HG02610 (cell line): Measurements from ENCODE around the gene HIVEP3.

Experiments
- ATAC-seq: cut with Tn5 transposase; IDR thresholded peaks from one replicate; pipeline ENCODE4 v1.9.1; 2021; ENCODE audit warnings: mild to moderate bottlenecking, moderate library complexity; ENCODE audit not compliant: unreplicated experiment

Gene HIVEP3

DNA sequence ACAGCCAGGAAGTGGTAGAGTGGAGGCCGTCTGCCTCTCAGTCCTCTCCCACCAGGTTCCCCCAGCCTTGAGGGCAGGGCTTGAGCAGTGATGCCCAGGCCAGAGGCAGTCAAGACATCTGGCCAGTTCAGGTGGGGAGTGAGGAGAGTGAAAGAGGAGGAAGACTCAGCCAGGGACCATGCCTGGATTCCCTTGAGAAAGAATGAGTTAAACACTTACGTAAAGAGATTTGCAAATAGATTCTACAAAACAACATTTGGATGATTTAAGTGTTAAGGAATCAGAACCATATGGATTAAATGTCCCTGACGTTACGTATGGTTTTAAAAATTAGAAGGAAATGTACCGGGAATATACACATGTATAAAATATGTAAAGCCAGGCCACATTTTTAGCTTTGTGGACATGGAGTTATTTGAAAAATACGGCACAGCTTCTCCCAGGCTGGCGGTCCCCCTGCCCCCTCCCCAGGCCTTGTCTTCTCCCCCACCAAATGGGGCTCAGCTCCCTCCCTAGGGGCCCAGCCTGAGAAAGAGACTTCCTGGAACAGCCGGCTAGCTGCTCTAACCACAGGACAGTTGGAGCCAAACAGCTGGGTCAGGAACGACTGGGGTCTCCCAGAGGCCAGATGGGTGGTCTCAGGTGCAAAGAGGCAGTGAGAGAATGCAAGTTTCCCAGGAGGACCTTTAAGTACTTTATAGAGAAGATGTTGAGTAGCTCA is 245.9 kb downstream of the HIVEP3 start:
- no peak for ATAC-seq

DNA sequence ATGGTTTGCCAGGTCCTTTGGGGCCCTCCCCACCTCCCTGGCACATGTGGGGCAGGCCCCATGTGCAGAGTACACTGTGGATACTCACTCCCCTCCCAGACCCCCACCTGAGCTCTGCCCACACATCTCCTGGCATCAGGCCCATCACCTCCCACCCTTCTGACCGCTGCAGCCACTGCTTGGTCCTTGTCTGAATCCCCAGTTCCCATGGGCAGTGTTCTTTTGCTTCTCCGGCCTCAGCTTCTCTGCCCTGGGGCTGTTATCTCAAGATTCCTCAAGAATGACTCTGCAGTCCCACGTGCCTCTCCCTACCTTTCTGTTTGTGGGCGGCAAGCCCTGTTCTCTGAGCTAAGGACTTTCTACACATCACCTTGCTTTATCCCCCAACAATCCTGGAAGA is 246.5 kb downstream of the HIVEP3 start:
- ATAC-seq, result no peak

DNA sequence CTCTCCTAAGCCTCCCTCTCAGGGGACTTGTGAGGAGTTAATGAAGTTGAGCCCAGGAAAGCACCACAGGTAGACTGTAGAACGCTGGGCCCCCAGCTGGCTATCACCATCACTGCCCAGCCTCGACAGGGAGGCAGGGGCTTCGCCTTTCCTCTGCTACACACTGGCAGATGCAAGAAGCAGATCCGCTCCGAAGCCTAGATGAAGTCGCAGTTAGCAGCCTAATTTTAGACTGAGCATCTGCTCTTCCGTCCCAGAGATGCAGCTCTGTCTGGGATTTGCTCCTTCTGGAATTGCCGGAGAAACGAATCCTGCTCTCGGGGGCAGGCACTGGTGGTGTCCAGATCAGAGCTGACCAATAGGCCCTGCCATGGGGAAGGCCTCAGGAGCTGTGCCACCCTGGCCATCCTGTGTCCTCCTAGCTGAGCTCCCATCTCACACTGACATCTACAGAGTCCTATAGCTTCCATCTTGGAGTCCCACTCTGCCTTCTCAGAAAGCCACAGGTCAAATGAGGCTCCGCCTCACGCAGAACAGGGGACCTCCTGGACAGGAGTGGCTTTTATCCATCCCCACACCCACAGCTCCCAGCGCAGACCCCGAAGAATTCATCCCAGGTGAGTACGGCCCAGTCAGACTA is 247.5 kb downstream of the HIVEP3 start:
- no peak for ATAC-seq

DNA sequence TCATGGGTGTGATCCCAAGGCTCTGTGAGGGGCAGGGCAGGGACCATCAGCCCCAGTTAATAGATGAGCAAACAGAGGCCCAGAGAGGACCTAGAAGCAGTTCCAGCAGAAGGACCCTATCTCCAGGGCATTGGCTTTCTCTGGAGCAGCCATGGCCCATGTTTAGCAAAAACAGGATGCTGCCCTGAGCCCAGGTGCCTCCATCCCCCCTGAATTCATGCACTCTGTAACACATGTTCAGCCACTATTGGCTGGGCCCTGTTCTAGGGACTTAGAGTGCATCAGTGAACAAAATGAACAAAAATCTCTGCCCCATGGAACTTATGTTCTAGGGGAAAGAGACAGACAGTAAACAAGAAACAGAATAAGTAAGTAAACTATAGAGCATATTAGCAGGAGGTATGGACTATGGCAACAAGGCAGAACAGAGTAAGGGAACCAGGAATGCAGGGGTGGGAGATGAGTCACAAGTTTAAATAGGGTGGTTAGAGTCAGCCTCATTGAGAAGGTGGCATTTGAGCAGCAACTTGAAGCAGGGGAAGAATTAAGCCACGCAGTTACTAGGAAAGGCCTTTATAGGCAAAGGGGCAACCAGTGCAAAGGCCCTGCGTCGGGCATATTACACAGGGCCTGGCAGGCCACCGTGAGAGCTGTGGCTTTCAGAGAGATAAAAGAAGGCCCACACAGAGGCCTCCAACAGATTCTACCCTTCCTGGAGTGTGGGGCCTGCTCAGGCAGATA is 248.3 kb downstream of the HIVEP3 start:
- no peak for ATAC-seq

DNA sequence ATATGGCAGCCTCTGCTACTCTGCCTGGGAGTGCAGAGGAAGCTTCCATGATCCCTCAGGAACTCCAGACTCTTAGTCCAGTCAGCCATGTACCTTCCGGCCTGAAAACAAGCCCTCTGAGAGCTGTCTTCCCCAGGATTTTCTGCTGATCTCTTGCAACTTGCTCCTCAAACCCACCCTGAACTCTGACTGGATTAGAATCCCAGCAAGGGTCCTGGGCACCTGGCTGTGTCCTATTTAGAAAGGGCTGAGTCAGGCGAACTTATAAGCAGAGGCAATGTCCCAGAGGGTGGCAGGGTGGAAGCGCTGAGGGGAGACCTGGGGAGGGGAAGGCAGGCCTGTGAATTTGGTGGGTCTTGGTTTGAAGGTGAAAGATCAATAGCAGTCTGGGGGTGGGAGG is 249.8 kb downstream of the HIVEP3 start:
- no peak for ATAC-seq

DNA sequence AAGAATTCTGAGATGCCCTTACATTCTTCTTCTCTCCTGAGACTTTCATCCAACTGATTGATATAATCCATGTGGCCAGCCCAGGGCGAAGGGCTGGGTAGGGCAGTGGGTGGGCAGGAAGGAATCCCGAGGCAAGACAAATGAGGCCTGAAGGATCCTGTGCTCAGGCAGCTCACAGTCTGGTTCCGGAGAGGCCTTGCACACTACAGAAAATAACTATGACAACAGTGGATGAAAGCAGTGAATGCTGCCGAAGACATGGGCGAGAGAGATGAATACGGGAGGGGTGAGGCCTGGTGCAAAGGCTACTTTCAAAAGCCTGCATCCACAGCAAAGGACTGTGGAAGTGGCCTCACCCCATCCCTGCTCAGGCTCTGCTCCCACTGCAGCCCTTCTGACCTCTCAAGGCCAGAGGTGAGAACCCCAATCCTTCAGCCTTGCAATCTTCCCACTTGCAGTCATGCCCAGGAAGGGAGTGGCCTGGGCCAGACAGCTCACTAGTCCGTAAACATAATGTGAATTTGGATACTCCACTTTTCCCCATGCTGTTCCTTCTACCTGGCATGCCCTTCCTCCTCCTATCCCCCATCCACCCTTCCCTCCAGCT is 250.6 kb downstream of the HIVEP3 start:
- ATAC-seq, result no peak

DNA sequence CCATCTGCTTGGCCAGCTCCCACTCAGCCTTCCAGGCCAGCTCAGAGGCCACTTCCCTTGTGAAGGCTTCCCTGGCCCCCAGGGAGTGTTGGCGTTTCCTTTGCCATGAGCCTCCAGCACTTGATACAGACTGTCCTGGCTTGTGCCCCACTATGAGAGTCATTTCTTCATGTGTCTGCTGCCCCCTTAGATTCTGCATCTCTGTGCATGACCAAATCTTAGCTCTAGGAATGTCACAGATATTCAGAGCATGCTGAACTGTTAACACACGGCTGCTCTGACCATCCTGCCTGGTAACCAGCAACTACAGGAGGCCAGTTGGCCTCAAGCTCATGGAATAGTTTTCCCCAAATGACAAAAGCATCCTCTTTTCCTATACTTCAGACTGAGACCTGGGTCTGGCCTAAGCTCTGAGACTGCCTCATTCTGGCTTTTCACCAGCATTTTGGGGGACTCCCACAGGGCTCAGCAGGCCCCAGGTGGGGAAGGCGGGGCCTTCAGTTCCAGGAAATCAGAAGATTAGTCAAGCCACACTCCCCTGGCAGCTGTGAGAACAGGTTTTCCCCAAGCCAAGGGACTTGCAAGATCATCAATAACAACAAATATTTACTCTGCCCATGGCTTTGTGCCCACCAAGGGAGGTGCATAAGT is 251.6 kb downstream of the HIVEP3 start:
- peak; percentile 73 for ATAC-seq

DNA sequence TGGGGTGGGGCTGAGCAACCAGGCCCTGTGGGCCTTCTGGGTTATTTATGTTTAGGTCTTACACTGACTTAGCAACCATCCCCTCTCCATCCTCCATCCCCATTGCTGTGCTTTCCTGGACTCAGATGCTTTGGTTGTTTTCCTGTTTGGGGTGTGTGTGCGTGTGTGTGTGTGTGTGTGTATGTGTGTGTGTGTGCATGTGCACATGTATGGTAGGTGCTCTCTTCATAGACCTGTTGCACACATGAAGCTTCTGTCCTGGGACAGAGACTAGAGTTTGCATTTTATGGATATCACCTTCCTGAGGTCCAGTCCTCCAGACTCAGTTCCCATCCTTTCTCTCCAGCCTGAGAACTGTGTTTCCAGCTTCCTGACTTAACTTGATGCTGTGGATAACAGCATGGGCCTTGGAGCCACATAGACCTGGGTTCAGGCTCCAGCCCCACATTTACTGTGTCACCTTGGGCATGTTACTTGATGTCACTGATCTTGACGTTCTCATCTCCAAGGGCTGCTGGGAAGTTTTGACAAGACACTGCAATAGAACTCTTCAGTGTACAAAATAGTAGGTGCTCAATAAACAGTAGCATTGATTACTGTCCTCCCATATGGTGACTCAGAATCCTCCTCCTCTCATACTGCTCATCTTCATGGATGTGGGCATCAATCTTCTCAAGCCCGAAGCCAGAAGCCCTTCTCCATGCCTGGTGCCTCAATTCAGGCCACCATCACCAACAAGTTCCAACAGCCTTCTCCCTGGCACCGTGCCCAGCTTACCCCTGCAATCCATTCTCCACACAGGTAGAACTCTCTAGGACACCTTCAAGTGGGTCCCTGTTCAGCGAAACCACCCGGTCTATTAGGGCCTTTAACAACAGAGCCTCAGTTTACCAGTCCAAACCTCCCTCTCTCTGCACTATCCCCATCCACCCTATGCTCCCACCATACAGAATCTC is 252.5 kb downstream of the HIVEP3 start:
- ATAC-seq, result no peak

DNA sequence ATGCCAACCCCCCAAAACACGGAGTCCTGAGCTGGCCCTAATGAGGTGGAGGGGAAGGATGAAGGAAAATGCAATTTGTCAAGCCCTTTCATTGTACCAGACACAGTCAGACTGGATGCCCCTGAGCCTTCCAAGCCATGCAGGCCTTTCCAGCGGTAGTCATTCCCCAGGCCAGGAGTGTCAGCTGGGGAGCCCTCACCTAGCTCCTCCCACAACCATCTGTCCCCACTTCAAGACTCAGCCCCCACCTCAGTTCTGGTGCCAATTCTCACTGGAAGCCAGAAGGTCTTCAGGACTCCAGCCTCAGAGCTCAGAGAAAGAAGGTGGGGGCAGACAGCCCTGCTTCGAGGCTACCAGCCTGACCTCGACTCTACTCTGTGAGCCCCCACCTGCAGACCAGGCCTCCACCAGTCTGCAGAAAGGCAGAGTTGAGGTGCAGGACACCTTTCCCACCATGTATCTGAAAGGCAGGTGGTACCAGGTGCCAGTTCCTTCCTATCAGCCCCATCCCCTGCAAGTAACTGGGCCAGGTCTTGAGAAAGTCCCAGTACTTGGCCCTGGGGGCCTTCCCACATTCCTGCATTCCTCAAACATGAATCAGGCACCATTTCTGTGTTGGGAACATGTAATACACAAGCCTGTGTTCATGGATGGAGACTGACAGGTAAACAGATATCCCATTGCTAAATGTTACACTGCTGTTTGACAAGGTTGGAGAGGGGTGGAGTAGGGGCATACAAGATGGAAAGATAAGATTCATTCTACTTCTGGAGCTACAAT is 253.7 kb downstream of the HIVEP3 start:
- no peak for ATAC-seq

DNA sequence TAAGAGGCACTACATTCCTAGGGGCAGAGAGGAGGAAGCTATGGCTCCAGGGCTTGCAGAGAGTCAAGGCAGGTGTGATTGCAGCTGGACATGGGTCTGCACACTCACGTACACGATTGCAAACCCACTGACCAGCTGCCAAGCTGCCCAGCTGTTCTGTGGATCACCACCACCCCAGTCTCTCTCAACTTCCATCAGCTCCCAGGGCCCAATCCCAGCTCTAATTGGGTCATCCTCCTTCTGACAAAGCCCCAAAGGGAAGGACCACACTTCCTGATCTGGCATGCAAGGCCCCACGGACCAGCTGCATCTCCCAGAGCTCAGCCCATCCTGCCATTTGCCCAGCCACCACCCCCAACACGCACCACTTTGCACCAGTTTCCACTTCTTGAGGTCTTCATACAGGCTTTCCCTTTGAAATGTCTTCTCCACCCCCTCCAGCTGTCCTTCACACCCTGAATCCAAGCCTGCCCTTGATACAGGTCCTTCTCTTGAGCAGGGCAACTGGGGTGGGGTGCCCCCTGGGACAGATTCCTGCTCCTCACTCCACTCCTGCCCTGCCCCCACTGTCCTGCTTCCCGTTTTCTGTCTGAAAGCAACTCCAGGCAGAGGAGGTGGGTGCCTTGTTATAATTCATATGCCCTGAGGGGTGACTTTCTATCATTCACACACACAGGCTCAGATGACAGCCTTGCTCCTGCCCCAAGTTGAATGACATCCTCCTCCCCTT is 254.9 kb downstream of the HIVEP3 start:
- no peak for ATAC-seq

DNA sequence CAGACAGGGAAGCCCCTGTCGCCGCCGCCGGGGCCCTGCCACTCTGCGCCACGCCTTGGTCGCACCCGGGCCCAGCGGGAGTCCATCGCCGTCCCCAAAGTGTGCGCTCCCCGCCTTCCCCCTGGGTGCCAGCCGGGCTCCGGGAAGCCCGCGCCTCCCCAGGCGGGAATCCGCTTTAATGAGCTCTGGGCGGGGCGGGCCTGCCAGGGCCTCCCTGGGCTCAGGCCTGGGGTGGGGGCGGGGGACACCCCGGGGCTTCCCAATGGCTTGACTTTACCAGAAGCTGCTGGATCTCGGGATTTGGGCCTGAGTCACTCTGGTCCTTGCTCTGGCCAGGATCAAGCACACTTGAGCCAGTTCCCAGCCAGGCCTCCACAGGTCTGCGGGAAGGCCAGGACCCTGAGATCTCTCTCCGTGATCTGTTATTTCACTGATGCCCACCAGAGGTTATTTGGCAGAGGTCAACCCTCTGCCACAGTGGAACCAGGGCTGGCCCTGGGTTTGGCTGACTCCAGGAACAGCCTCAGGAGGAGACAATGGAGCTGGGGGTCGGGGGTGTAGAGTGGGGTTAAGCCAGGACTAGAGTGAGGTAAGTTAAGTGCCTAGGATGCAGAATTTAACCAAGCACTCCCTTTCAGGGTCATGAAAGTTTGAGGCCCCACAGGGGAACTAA is 255.8 kb downstream of the HIVEP3 start:
- ATAC-seq, result peak; percentile 14

DNA sequence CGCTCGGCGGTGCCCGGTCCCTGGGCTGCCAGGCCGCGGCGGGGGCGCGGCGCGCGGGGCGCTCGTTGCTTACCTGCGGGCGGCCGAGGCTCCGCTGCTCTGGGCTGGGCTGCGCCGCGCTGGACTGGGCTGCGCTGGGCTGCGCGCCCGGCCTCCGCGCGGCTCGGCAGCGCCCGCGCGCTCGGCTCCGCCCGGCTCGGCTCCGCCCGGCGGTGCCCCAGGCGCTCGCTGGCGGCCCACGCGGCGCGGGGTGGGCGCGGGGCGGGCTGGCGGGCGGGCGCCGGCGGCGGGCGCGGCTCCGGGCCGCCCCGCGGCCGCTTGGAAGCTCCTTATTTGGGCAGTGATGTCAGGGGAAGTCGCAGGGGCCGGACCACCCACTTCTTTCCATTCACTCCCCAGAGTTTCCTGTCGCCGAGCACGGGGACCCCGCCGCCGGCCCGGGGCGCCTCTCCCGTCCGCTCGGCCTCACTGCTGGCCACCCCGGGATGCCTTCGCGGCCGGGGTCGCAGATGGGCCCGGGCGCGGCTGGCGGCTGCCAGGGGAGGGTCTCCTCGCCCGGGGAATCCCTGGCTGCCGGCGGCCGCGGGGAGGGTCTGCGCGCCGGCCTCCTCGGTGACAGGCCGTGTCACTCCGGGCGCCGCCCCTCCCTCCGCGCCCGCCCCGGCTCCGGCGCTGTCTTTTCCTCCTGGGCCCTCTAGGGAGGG is 256.5 kb downstream of the HIVEP3 start:
- ATAC-seq, result peak; percentile 70

DNA sequence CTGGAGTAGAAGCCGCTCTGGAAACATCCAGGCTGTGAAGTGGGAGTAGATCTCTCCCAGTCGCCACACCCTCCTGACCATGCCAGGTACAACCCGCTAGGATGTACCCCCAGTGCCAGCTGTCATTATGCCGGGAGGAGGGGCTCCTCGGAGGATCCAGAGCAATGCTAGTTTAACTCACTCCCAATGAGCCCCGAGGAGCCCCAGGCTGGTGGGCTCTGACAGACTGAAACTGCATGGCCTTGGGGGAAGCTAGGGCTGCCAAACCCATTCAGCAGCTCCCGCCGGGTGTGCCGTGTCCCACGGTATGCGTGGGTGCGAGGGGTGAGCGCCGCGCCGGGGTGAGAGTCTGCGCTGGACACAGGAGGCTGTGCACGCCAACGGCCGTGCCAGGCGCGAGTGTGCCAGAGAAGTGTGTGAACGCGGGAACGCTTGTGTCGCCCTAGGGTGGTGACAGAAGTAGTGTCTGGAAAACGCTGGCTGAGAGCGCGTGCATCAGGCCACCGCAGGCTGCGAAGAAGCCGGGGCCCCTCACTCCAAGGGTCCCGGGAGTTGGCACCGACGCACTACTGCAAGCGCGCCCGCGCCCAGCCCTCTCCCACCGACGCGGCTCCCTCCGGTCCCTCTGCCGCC is 257.2 kb downstream of the HIVEP3 start:
- ATAC-seq, result no peak

DNA sequence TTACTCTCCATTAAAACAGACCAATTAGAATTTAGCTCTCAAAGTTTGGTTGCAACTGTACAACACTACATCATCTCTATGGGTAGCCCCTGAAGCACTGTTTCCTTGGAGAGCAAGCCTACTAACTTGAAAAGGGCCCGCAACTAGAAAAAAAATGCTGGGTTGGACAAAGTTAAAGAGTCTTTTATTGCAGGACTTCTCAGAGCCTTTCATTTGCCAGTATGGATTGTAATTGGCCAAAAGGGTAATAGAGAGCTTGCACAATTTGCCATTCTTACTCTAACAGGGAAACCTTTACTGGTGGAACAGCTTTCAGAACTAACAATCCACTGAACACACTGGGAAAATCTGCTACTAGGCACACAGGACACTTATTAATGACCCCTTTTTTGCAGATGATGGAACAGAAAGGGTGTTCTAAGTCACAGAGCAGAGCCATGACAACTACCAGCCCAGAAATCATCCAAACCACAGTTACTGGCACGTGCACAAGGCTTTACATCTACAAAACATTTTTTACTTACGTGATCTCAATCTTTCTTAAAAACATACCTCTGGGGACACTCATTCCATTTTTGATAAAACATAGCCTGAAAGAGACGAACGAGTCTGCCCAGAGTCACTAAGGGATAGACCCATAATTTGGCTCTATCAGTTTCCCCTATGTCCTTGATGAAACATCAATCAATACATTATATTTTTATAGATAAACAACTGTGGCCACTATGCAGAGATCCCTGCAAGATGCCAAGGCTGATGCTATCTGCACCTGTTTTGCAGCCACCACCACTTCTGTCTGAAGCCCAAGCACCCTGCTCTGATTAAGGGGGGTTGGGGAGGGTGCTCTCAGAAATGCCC is 257.9 kb downstream of the HIVEP3 start:
- ATAC-seq, result no peak

DNA sequence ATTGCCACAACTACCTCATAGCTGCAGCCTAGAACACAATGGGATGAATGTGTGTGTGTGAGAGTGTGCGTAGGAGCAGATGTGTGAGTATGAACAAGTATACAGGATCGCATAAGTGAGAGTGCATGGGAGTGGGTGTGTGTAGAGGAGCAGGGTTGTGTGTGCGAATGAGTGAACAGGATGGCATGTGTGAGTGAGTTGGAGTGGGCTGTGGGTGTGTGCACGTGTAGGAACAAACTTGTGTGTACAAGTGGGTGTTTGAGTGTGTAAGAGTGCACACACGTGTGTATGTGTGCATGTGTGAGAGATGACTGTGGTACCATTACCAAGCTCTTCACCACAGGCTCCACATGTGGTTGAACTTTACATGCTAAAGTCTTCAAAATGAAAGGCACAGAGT is 258.8 kb downstream of the HIVEP3 start:
- no peak for ATAC-seq

DNA sequence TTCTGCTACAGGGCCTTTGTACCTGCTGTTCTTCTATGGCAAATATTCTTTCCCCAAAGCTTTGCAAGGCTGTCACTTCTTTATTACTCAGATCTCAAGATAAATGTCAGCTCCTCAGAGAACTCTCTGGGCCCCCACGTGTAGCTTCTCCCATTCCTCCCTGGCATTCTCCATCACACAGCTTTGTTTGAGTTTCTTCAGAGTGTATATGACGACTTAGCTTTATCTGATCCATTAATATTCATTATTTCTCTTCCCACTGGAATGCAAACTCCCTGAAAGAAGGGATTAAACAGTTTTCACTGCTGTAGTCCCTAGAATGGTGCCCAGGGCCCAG is 259.6 kb downstream of the HIVEP3 start:
- no peak for ATAC-seq
